ENCODE results near the gene AFAP1.

AFAP1 gene

DNA sequence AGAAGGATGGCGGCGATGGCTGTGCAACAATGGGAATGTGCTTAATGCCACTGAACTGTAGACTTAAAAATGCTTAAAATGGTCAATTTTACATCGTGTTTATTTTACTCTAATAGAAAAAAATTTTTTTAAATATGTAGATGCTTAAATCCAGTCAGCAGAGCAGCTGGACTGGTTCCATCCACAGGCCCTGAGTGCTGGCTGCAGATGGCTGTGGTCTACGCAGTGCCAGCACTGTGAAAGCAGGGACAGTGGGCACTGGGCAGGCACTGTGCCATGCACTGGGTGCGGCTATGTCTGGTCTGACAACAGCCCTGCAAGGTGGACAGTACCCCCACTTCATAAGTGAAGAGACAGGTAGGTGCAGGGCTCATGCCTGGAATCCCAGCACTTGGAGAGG is 175.2 kb downstream of the AFAP1 start:
- in situ Hi-C loops (cut with MboI; ENCODE audit: low sequenced_read_pairs, unreplicated experiment): no loop called here

DNA sequence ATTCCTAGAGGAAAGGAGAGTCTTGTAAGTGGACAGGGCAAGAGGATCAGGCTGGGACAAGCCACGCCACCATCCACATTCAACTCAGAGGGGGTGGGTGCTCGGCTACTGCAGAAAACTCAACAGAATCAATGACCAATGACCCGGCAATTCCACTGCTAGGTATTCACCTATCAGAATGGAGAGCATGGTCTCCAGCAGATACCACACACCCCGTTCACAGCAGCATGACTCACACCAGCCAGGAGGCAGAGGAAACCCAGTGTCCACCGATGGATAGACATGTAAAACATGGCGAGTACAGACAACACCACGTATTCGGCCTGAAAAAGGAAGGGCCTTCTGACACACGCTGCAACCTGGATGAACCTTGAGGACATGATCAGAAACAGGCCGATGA is 175.9 kb downstream of the AFAP1 start:
- TF ChIP-seq, protein P1, sequence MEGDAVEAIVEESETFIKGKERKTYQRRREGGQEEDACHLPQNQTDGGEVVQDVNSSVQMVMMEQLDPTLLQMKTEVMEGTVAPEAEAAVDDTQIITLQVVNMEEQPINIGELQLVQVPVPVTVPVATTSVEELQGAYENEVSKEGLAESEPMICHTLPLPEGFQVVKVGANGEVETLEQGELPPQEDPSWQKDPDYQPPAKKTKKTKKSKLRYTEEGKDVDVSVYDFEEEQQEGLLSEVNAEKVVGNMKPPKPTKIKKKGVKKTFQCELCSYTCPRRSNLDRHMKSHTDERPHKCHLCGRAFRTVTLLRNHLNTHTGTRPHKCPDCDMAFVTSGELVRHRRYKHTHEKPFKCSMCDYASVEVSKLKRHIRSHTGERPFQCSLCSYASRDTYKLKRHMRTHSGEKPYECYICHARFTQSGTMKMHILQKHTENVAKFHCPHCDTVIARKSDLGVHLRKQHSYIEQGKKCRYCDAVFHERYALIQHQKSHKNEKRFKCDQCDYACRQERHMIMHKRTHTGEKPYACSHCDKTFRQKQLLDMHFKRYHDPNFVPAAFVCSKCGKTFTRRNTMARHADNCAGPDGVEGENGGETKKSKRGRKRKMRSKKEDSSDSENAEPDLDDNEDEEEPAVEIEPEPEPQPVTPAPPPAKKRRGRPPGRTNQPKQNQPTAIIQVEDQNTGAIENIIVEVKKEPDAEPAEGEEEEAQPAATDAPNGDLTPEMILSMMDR (IDR thresholded peaks at IDR 0.05; ENCODE audit: borderline replicate concordance, control extremely low read depth, extremely low read depth, insufficient read depth, missing control alignments): no peak
- in situ Hi-C loops (cut with MboI; ENCODE audit: low sequenced_read_pairs, unreplicated experiment): no loop called here
- no peak for DNase-seq (ENCODE audit: low spot score)

More for the DNA sequence above, 175.2 kb downstream of the AFAP1 start:
- TF ChIP-seq, protein P1 (IDR thresholded peaks at IDR 0.05; ENCODE audit: borderline replicate concordance, control extremely low read depth, extremely low read depth, insufficient read depth, missing control alignments): no peak
- DNase-seq (ENCODE audit: low spot score): no peak

DNA sequence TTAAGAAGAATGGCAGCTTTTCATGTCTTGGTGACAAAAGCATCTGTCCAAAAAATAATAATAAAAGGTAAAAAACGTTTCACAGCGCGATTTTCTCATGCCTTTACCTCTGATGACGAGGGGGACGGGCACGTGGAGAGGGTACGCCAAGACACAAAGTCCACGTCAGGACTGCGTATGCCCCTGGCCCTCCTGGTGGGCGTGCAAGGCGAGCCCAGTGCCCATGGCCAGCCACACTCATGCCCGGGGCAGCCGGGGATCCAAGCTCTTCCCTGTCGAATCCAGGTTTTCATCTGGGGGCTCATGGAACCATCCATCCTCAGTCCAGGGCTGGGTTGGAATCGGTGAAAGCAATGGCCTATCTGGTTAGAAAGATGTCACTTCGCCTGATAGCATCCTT is 176.6 kb downstream of the AFAP1 start:
- TF ChIP-seq, protein P1 (IDR thresholded peaks at IDR 0.05; ENCODE audit: borderline replicate concordance, control extremely low read depth, extremely low read depth, insufficient read depth, missing control alignments): no peak
- in situ Hi-C loops (cut with MboI; ENCODE audit: low sequenced_read_pairs, unreplicated experiment): no loop called here
- no peak for DNase-seq (ENCODE audit: low spot score)

- TF ChIP-seq, protein P1 (IDR thresholded peaks at IDR 0.05; ENCODE audit: borderline replicate concordance, control extremely low read depth, extremely low read depth, insufficient read depth, missing control alignments): no peak
- in situ Hi-C loops (cut with MboI; ENCODE audit: low sequenced_read_pairs, unreplicated experiment): no loop called here
Observed at GRCh38 chr4:7762376-7763030, 177.2 kb downstream of the AFAP1 start.

DNA sequence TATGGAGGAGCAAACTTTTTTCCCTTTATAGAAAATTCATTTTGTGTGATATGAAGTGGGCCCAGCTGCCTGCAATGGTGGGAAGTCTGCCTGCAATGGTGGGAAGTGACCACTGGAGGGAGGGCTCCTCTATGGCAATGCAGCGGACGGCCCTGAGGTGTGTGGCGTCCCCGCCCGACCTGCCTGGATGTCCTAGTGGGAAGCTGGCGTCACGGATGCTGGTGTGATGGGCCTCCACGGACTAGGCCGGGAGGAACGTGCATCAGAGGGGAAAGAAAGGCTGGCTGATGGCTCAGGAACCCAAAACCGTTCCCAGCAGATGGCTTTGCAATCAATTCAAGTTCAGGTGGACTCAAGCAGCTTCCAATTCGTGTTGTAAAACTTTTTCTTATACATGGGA is 177.9 kb downstream of the AFAP1 start:
- in situ Hi-C loops (cut with MboI; ENCODE audit: low sequenced_read_pairs, unreplicated experiment): no loop called here
- DNase-seq (ENCODE audit: low spot score): peak; percentile 90
- TF ChIP-seq, protein P1 (IDR thresholded peaks at IDR 0.05; ENCODE audit: borderline replicate concordance, control extremely low read depth, extremely low read depth, insufficient read depth, missing control alignments): peak; percentile 84

More at GRCh38 chr4:7762376-7763030, 177.2 kb downstream of the AFAP1 start:
- no peak for DNase-seq (ENCODE audit: low spot score)

DNA sequence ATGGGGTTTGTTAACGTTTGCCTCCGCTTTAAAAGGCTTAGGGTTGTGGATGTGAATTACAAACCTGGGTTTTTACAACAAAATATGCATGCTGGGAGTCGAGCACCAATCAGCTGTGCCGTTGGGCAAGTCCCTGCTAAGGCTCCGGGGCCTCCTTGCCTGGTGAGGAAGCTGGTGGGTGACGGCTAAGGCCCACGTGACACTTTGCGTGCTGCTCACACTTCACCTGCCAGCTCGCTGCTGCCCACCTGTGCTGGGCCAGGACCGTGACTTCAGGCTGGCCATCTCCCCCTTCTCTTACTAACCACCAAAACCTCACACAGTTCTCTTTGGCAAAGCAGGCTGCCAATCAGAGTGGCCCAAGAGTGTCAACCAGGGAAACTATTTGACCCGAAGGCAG is 178.3 kb downstream of the AFAP1 start:
- TF ChIP-seq, protein P1 (IDR thresholded peaks at IDR 0.05; ENCODE audit: borderline replicate concordance, control extremely low read depth, extremely low read depth, insufficient read depth, missing control alignments): no peak
- in situ Hi-C loops (cut with MboI; ENCODE audit: low sequenced_read_pairs, unreplicated experiment): no loop called here
- DNase-seq (ENCODE audit: low spot score): no peak
